Astrocyte (in vitro differentiated cells and primary cell): Measurements from ENCODE around the gene ZNF764. TPM values are rescaled to one million over a fixed set of nuclear protein-coding genes. Genes with fewer than 3 reads are reported as not detected.

Experiments
- DNase-seq: peaks from one replicate; pipeline ENCODE4 v3.0.0-alpha.2; 2010; ENCODE audit warnings: low read depth
- FAIRE-seq: peaks from 2 replicates; lab custom pipeline; 2011; peaks lifted over from hg19 to GRCh38; lab: Jason Lieb, UNC
- H2AFZ ChIP-seq: 2 replicates; pipeline ENCODE4 v1.6.0; 2012; ENCODE audit warnings: low read depth, low read length, inconsistent platforms
- H3K27ac ChIP-seq: 2 replicates; pipeline ENCODE4 v1.5.1; 2011; ENCODE audit warnings: low read depth, low read length, inconsistent platforms
- H3K27me3 ChIP-seq: 2 replicates; pipeline ENCODE4 v1.6.0; 2011; ENCODE audit warnings: low read length, inconsistent platforms; ENCODE audit not compliant: insufficient read depth
- H3K36me3 ChIP-seq: 2 replicates; pipeline ENCODE4 v1.5.1; 2011; ENCODE audit warnings: low read length, inconsistent platforms; ENCODE audit not compliant: insufficient read depth
- H3K4me1 ChIP-seq: 2 replicates; pipeline ENCODE4 v1.5.1; 2011; ENCODE audit warnings: low read length, inconsistent platforms; ENCODE audit not compliant: insufficient read depth
- H3K4me2 ChIP-seq: 2 replicates; pipeline ENCODE4 v1.6.0; 2012; ENCODE audit warnings: low read length, inconsistent platforms
- H3K4me3 ChIP-seq: 2 replicates; pipeline ENCODE4 v1.5.1; 2011; ENCODE audit warnings: low read depth, mild to moderate bottlenecking, low read length, inconsistent platforms; ENCODE audit not compliant: insufficient read depth
- H3K79me2 ChIP-seq: 2 replicates; pipeline ENCODE4 v1.6.0; 2012; ENCODE audit warnings: mild to moderate bottlenecking, low read length, inconsistent platforms; ENCODE audit not compliant: insufficient read depth
- H3K9ac ChIP-seq: 2 replicates; pipeline ENCODE4 v1.6.0; 2012; ENCODE audit warnings: mild to moderate bottlenecking, low read length, inconsistent platforms
- H3K9me3 ChIP-seq: 2 replicates; pipeline ENCODE4 v1.5.1; 2012; ENCODE audit warnings: low read depth, mild to moderate bottlenecking, low read length, inconsistent platforms; ENCODE audit not compliant: insufficient read depth
- H4K20me1 ChIP-seq: 2 replicates; pipeline ENCODE4 v1.6.0; 2012; ENCODE audit warnings: low read length, inconsistent platforms; ENCODE audit not compliant: insufficient read depth
- H3K27ac Mint-ChIP-seq: one replicate; pipeline ENCODE4 v1.8.0; 2021; ENCODE audit warnings: mild to moderate bottlenecking, mixed read lengths; ENCODE audit not compliant: unreplicated experiment
- H3K27me3 Mint-ChIP-seq: one replicate; pipeline ENCODE4 v1.8.0; 2021; ENCODE audit warnings: low read depth, mixed read lengths; ENCODE audit not compliant: unreplicated experiment
- H3K36me3 Mint-ChIP-seq: one replicate; pipeline ENCODE4 v1.8.0; 2021; ENCODE audit warnings: low read depth, mixed read lengths; ENCODE audit not compliant: unreplicated experiment
- H3K4me1 Mint-ChIP-seq: one replicate; pipeline ENCODE4 v1.8.0; 2021; ENCODE audit warnings: low read depth, mixed read lengths; ENCODE audit not compliant: unreplicated experiment
- H3K4me3 Mint-ChIP-seq: one replicate; pipeline ENCODE4 v1.8.0; 2021; ENCODE audit warnings: mild to moderate bottlenecking, moderate library complexity, mixed read lengths; ENCODE audit not compliant: unreplicated experiment
- H3K9me3 Mint-ChIP-seq: one replicate; pipeline ENCODE4 v1.8.0; 2021; ENCODE audit warnings: mild to moderate bottlenecking, mixed read lengths; ENCODE audit not compliant: unreplicated experiment
- CTCF ChIP-seq: IDR thresholded peaks from 2 replicates; pipeline ENCODE4 v1.5.1; 2011; ENCODE audit warnings: low read depth, mild to moderate bottlenecking, inconsistent platforms, low read length, moderate library complexity; ENCODE audit not compliant: insufficient read depth
- EZH2 ChIP-seq: IDR thresholded peaks from 2 replicates; pipeline ENCODE4 v1.6.1; 2012; ENCODE audit warnings: mild to moderate bottlenecking, low read length, inconsistent platforms; ENCODE audit not compliant: insufficient read depth
- total RNA-seq: library from RNA; stranded (reverse); gene quantifications from 2 replicates; pipeline ENCODE4 v1.2.1, GENCODE V29; 2021

ZNF764 gene
- total RNA-seq, 1 donor from 2014 or later, result 8.5 TPM

GRCh38 chr16:30567991-30568638, 9.9 kb upstream of the ZNF764 start:
- Histone ChIP-seq H3K27me3 (no peaks in the 10 kb centered on the region), H3K9ac (no peak overlapping the region), H3K4me2 (no peak overlapping the region), H3K36me3 (no peaks in the 10 kb centered on the region), H2AFZ (no peak overlapping the region), H3K4me1 (peaks cover 6% of the 10 kb centered on the region), H3K9me3 (no peaks in the 10 kb centered on the region), H3K79me2 (no peaks in the 10 kb centered on the region), H4K20me1 (no peaks in the 10 kb centered on the region), H3K4me3 (no peak overlapping the region), H3K27ac (no peak overlapping the region)
- no peak overlapping the region for H3K27ac Mint-ChIP-seq
- peaks cover 3% of the 10 kb centered on the region for H3K4me1 Mint-ChIP-seq
- FAIRE-seq (no peak), DNase-seq (peak; percentile 51)
- H3K27me3 Mint-ChIP-seq, result peaks cover 15% of the 10 kb centered on the region
- no peak for TF ChIP-seq CTCF
- no peak for TF ChIP-seq EZH2
- no peak overlapping the region for H3K4me3 Mint-ChIP-seq
- no peaks in the 10 kb centered on the region for H3K9me3 Mint-ChIP-seq
- no peaks in the 10 kb centered on the region for H3K36me3 Mint-ChIP-seq

GRCh38 chr16:30567160-30567990, 9.2 kb upstream of the ZNF764 start:
- TF ChIP-seq EZH2 (no peak), CTCF (no peak)
- no peak overlapping the region for H3K9ac ChIP-seq
- Mint-ChIP-seq H3K36me3 (no peaks in the 10 kb centered on the region), H3K27ac (no peak overlapping the region), H3K27me3 (peaks cover 15% of the 10 kb centered on the region), H3K4me1 (peaks cover 3% of the 10 kb centered on the region), H3K9me3 (no peaks in the 10 kb centered on the region), H3K4me3 (no peak overlapping the region)
- H3K36me3 ChIP-seq, result no peaks in the 10 kb centered on the region
- no peaks in the 10 kb centered on the region for H3K9me3 ChIP-seq
- H3K4me2 ChIP-seq, result no peak overlapping the region
- H2AFZ ChIP-seq, result no peak overlapping the region
- peaks cover 6% of the 10 kb centered on the region for H3K4me1 ChIP-seq
- H4K20me1 ChIP-seq, result no peaks in the 10 kb centered on the region
- H3K27ac ChIP-seq, result no peak overlapping the region
- no peak for DNase-seq
- H3K79me2 ChIP-seq, result no peaks in the 10 kb centered on the region
- no peaks in the 10 kb centered on the region for H3K27me3 ChIP-seq
- no peak for FAIRE-seq
- no peak overlapping the region for H3K4me3 ChIP-seq

GRCh38 chr16:30566531-30566930, 8.4 kb upstream of the ZNF764 start:
- DNase-seq, result no peak
- peaks cover 16% of the 10 kb centered on the region for H3K27me3 Mint-ChIP-seq
- no peaks in the 10 kb centered on the region for H3K4me1 Mint-ChIP-seq
- no peak overlapping the region for H3K4me3 Mint-ChIP-seq
- Histone ChIP-seq H3K4me2 (no peak overlapping the region), H3K27ac (no peak overlapping the region), H3K36me3 (no peaks in the 10 kb centered on the region), H4K20me1 (no peaks in the 10 kb centered on the region), H2AFZ (no peak overlapping the region), H3K79me2 (no peaks in the 10 kb centered on the region), H3K4me1 (peaks cover 6% of the 10 kb centered on the region), H3K9me3 (no peaks in the 10 kb centered on the region), H3K9ac (no peak overlapping the region), H3K27me3 (no peaks in the 10 kb centered on the region), H3K4me3 (no peak overlapping the region)
- H3K36me3 Mint-ChIP-seq, result no peaks in the 10 kb centered on the region
- TF ChIP-seq CTCF (no peak), EZH2 (no peak)
- H3K27ac Mint-ChIP-seq, result no peak overlapping the region
- H3K9me3 Mint-ChIP-seq, result no peaks in the 10 kb centered on the region
- FAIRE-seq, result no peak
